GM23248 (cell line): ENCODE data around the gene FAM163B. TPM values are rescaled to one million over a fixed set of nuclear protein-coding genes. Genes with fewer than 3 reads are reported as not detected.

ENCODE experiments used
- DNase-seq: peaks from one replicate; pipeline ENCODE4 v3.0.0-alpha.2; 2015
- H2AFZ ChIP-seq: fragments of 200-600 bp; sonication (generic); 2 replicates; pipeline ENCODE4 v1.6.1; 2016; ENCODE audit warnings: antibody characterized with exemption
- H3F3A ChIP-seq: fragments of 200-600 bp; sonication (generic); 2 replicates; pipeline ENCODE4 v1.6.1; 2016; ENCODE audit warnings: mild to moderate bottlenecking, antibody characterized with exemption, mixed run types; ENCODE audit not compliant: insufficient read depth
- H3K27ac ChIP-seq: fragments of 200-600 bp; sonication (generic); 2 replicates; pipeline ENCODE4 v1.5.1; 2016; ENCODE audit warnings: mild to moderate bottlenecking
- H3K27me3 ChIP-seq: fragments of 200-600 bp; sonication (generic); replicated peaks from 2 replicates; pipeline ENCODE4 v1.6.1; 2016; ENCODE audit warnings: mild to moderate bottlenecking; ENCODE audit not compliant: insufficient read depth
- H3K36me3 ChIP-seq: fragments of 200-600 bp; sonication (generic); 2 replicates; pipeline ENCODE4 v1.6.1; 2016; ENCODE audit warnings: low read depth, mild to moderate bottlenecking
- H3K4me1 ChIP-seq: fragments of 200-600 bp; sonication (generic); 2 replicates; pipeline ENCODE4 v1.6.1; 2016; ENCODE audit warnings: mild to moderate bottlenecking; ENCODE audit not compliant: insufficient read depth
- H3K4me2 ChIP-seq: fragments of 200-600 bp; sonication (generic); one replicate; pipeline ENCODE4 v1.6.1; 2016; ENCODE audit warnings: mild to moderate bottlenecking; ENCODE audit not compliant: unreplicated experiment
- H3K4me3 ChIP-seq: fragments of 200-600 bp; sonication (generic); 2 replicates; pipeline ENCODE4 v1.5.1; 2016; ENCODE audit warnings: mild to moderate bottlenecking
- H3K79me2 ChIP-seq: fragments of 200-600 bp; sonication (generic); 2 replicates; pipeline ENCODE4 v1.6.1; 2016; ENCODE audit warnings: mild to moderate bottlenecking; ENCODE audit not compliant: insufficient read depth
- H3K9ac ChIP-seq: fragments of 200-600 bp; sonication (generic); 2 replicates; pipeline ENCODE4 v1.6.1; 2016; ENCODE audit warnings: mild to moderate bottlenecking
- H3K9me2 ChIP-seq: fragments of 200-600 bp; sonication (generic); 2 replicates; pipeline ENCODE4 v1.6.1; 2016; ENCODE audit warnings: mixed run types, mild to moderate bottlenecking, moderate library complexity; ENCODE audit not compliant: insufficient read depth
- H3K9me3 ChIP-seq: fragments of 200-600 bp; sonication (generic); one replicate; pipeline ENCODE4 v1.6.1; 2017; ENCODE audit warnings: low read depth
- H4K20me1 ChIP-seq: fragments of 200-600 bp; sonication (generic); 2 replicates; pipeline ENCODE4 v1.6.0; 2016; ENCODE audit not compliant: insufficient read depth
- EZH2 ChIP-seq: fragments of 200-600 bp; sonication (generic); IDR thresholded peaks from 2 replicates; pipeline ENCODE4 v1.6.1; 2018; ENCODE audit warnings: antibody characterized with exemption, mild to moderate bottlenecking; ENCODE audit not compliant: insufficient read depth, poor library complexity, severe bottlenecking
- EZH2phosphoT487 ChIP-seq: fragments of 200-600 bp; sonication (generic); IDR thresholded peaks from 2 replicates; pipeline ENCODE4 v1.6.1; 2018; ENCODE audit warnings: antibody characterized with exemption, moderate library complexity, mild to moderate bottlenecking, low read depth; ENCODE audit not compliant: insufficient read depth
- WGBS, 2 experiments: methylation state at CpG; one replicate each; pipeline ENCODE4 v1.1.6; 2015 to 2017; ENCODE audit warnings: low lambda C conversion rate in 2 of 2, low coverage in 1 of 2; ENCODE audit errors: missing lambda C conversion rate in 2 of 2; 5-methylcytosine and 5-hydroxymethylcytosine counted together
- in situ Hi-C: fragments of 300-500 bp; cut with MboI; formaldehyde crosslinking; loops from 2 replicates; pipeline ENCODE4 v1.15.0; 2020
- polyA plus RNA-seq: library from polyadenylated mRNA; unstranded; fragments of >200 nt; fragmentation: Nextera tagmentation; extraction: Ambion mirVana; gene quantifications from 2 replicates; pipeline ENCODE4 v1.2.1, GENCODE V29; 2016
- total RNA-seq: library from RNA; depleted of rRNA; stranded (reverse); fragments of >200 nt; shearing (Covaris generic); gene quantifications from 2 replicates; pipeline ENCODE4 v1.2.3, GENCODE V29; 2014

Gene FAM163B
- total and polyA plus RNA-seq, 2 experiments from 2014 or later: not detected

GRCh38 chr9:133640580-133641395 is 31.6 kb upstream of the FAM163B start:
- 38 to 40% methylated on average over 13 of the region's 13 CpGs for WGBS, 2 experiments
- Histone ChIP-seq H3K4me1 (no peaks in the 10 kb centered on the region), H3K9me3 (no peaks in the 10 kb centered on the region), H3F3A (no peaks in the 10 kb centered on the region), H3K79me2 (no peaks in the 10 kb centered on the region), H3K9me2 (no peaks in the 10 kb centered on the region), H3K4me2 (no peak overlapping the region), H3K4me3 (no peak overlapping the region), H2AFZ (no peak overlapping the region), H3K27ac (no peak overlapping the region), H3K36me3 (no peaks in the 10 kb centered on the region), H3K9ac (no peak overlapping the region), H4K20me1 (no peaks in the 10 kb centered on the region), H3K27me3 (peaks cover 14% of the 10 kb centered on the region; the same call in 1 of the 2 replicates)
- TF ChIP-seq EZH2phosphoT487 (no peak), EZH2 (no peak)
- no peak for DNase-seq
- in situ Hi-C loops: no loop called here

GRCh38 chr9:133640160-133640559 is 31.0 kb upstream of the FAM163B start:
- Histone ChIP-seq H3F3A (no peaks in the 10 kb centered on the region), H3K4me1 (no peaks in the 10 kb centered on the region), H2AFZ (no peak overlapping the region), H3K9ac (no peak overlapping the region), H3K9me2 (no peaks in the 10 kb centered on the region), H3K36me3 (no peaks in the 10 kb centered on the region), H3K27ac (no peak overlapping the region), H3K4me3 (no peak overlapping the region), H4K20me1 (no peaks in the 10 kb centered on the region), H3K4me2 (no peak overlapping the region), H3K79me2 (no peaks in the 10 kb centered on the region), H3K9me3 (no peaks in the 10 kb centered on the region), H3K27me3 (peaks cover 15% of the 10 kb centered on the region; the same call in 1 of the 2 replicates)
- TF ChIP-seq EZH2 (no peak), EZH2phosphoT487 (no peak)
- DNase-seq: no peak
- 27 to 31% methylated on average over 7 of the region's 7 CpGs for WGBS, 2 experiments
- in situ Hi-C loops: no loop called here

GRCh38 chr9:133639613-133640012 is 30.4 kb upstream of the FAM163B start:
- H3K27me3 ChIP-seq: peaks cover 21% of the 10 kb centered on the region
- TF ChIP-seq EZH2 (no peak), EZH2phosphoT487 (no peak)

GRCh38 chr9:133638711-133639110 is 29.5 kb upstream of the FAM163B start:
- Histone ChIP-seq H3K27ac (no peak overlapping the region), H3K27me3 (peaks cover 30% of the 10 kb centered on the region)
- 56 to 69% methylated on average over 8 of the region's 8 CpGs for WGBS, 2 experiments

More at GRCh38 chr9:133639613-133640012, 30.4 kb upstream of the FAM163B start:
- Histone ChIP-seq H3K36me3 (no peaks in the 10 kb centered on the region), H3K9me2 (no peaks in the 10 kb centered on the region), H3K4me2 (no peak overlapping the region), H3K4me1 (no peaks in the 10 kb centered on the region), H4K20me1 (no peaks in the 10 kb centered on the region), H2AFZ (no peak overlapping the region), H3K27ac (no peak overlapping the region), H3K9me3 (no peaks in the 10 kb centered on the region), H3K9ac (no peak overlapping the region), H3K4me3 (no peak overlapping the region), H3K79me2 (no peaks in the 10 kb centered on the region), H3F3A (no peaks in the 10 kb centered on the region)
- WGBS, 2 experiments: 47 to 56% methylated on average over 7 to 8 of the region's 8 CpGs
- no peak for DNase-seq
- in situ Hi-C loops: no loop called here

More at GRCh38 chr9:133638711-133639110, 29.5 kb upstream of the FAM163B start:
- no peaks in the 10 kb centered on the region for H3K9me3 ChIP-seq
- H3K4me3 ChIP-seq: no peak overlapping the region
- no peaks in the 10 kb centered on the region for H3K9me2 ChIP-seq
- no peak overlapping the region for H3K9ac ChIP-seq
- no peaks in the 10 kb centered on the region for H3K36me3 ChIP-seq
- H3F3A ChIP-seq: no peaks in the 10 kb centered on the region
- TF ChIP-seq EZH2phosphoT487: no peak
- no peak for TF ChIP-seq EZH2
- no peak overlapping the region for H2AFZ ChIP-seq
- no peaks in the 10 kb centered on the region for H4K20me1 ChIP-seq
- H3K4me2 ChIP-seq: no peak overlapping the region
- no peaks in the 10 kb centered on the region for H3K79me2 ChIP-seq
- in situ Hi-C loops: no loop called here
- no peaks in the 10 kb centered on the region for H3K4me1 ChIP-seq
- DNase-seq: no peak
